ENCODE results near the gene TOX2. TPM values are rescaled to one million over a fixed set of nuclear protein-coding genes. Genes with fewer than 3 reads are reported as not detected.

Gene TOX2
- total RNA-seq, 4 donors from 2014 or later, result 3.4 to 7.7 (median 5.2) TPM

DNA sequence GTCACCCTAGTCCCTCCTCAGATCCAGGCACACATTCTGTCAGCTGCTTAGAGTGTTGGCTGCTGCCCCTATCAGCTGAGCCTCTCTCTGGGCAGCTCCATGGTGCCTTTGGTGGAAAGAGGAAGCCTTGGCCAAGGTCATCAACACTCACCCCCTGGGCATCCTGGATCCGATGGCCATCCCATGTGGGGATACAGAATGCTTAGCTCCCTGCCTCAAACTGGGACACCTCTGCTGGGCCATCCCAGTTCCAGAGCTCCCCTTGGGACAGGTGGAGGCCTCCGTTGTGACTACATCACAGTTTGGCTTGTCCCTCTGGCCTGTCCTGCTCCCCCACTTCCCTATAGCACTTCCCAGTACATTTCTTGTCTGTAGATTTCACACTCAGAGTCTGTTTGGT lies 45.6 kb downstream of the TOX2 start:
- intact Hi-C loops (cut with DNase I), result no loop called here
- Histone ChIP-seq H3K27ac (no peak overlapping the region), H3K4me1 (peaks cover 8 to 25% of the 10 kb centered on the region in 2 donors), H3K36me3 (no peaks in the 10 kb centered on the region), H3K4me3 (replicated peaks in 1 of 3) (no peak overlapping the region), H3K9me3 (no peaks in the 10 kb centered on the region), H3K27me3 (no peaks in the 10 kb centered on the region)
- 80 to 88% methylated on average over 2 of the region's 2 CpGs for WGBS, 2 donors
- TF ChIP-seq, protein P1, sequence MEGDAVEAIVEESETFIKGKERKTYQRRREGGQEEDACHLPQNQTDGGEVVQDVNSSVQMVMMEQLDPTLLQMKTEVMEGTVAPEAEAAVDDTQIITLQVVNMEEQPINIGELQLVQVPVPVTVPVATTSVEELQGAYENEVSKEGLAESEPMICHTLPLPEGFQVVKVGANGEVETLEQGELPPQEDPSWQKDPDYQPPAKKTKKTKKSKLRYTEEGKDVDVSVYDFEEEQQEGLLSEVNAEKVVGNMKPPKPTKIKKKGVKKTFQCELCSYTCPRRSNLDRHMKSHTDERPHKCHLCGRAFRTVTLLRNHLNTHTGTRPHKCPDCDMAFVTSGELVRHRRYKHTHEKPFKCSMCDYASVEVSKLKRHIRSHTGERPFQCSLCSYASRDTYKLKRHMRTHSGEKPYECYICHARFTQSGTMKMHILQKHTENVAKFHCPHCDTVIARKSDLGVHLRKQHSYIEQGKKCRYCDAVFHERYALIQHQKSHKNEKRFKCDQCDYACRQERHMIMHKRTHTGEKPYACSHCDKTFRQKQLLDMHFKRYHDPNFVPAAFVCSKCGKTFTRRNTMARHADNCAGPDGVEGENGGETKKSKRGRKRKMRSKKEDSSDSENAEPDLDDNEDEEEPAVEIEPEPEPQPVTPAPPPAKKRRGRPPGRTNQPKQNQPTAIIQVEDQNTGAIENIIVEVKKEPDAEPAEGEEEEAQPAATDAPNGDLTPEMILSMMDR (IDR thresholded peaks at IDR 0.05), result no peak
- DNase-seq, result no peak

DNA sequence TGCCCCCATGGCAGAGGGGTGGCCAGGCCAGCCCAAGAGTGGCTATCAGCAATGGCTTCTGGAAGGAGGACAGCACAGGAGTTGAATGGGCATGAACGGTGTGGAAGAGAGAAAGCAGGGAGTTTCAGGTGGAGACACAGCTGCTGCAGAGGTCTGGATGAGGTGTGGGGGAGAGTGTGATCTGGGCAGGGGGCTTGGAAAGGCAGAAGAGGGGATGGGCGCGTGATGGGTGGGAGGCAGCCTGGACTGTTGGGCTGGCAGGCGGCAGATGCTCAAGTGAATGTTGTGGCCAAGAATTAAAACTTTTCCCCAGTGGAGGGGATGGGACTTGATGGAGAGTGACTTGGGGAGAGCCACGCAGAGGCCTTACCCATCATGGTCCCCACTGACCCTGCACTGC lies 46.5 kb downstream of the TOX2 start:
- Histone ChIP-seq H3K27me3 (no peaks in the 10 kb centered on the region), H3K4me3 (replicated peaks in 1 of 3) (no peak overlapping the region), H3K9me3 (no peaks in the 10 kb centered on the region), H3K36me3 (no peaks in the 10 kb centered on the region), H3K27ac (no peak overlapping the region), H3K4me1 (peaks cover 5 to 16% of the 10 kb centered on the region in 2 donors)
- DNase-seq, result no peak
- intact Hi-C loops (cut with DNase I), result no loop called here
- TF ChIP-seq, protein P1 (IDR thresholded peaks at IDR 0.05), result no peak
- no peak for TF ChIP-seq POLR2A (IDR thresholded peaks at IDR 0.05)
- WGBS, 2 donors, result 94 to 97% methylated on average over 5 of the region's 5 CpGs

- intact Hi-C loops (cut with DNase I), result no loop called here
- Histone ChIP-seq H3K27me3 (no peaks in the 10 kb centered on the region), H3K36me3 (no peaks in the 10 kb centered on the region), H3K27ac (no peak overlapping the region), H3K9me3 (no peaks in the 10 kb centered on the region), H3K4me3 (replicated peaks in 1 of 3) (no peak overlapping the region), H3K4me1 (peaks cover 5 to 16% of the 10 kb centered on the region in 2 donors)
- 84 to 89% methylated on average over 18 of the region's 18 CpGs for WGBS, 2 donors
- DNase-seq, result no peak
- TF ChIP-seq, protein P1 (IDR thresholded peaks at IDR 0.05), result no peak
- no peak for TF ChIP-seq POLR2A (IDR thresholded peaks at IDR 0.05)
Measured at GRCh38 chr20:43961541-43962471, 47.2 kb downstream of the TOX2 start.

DNA sequence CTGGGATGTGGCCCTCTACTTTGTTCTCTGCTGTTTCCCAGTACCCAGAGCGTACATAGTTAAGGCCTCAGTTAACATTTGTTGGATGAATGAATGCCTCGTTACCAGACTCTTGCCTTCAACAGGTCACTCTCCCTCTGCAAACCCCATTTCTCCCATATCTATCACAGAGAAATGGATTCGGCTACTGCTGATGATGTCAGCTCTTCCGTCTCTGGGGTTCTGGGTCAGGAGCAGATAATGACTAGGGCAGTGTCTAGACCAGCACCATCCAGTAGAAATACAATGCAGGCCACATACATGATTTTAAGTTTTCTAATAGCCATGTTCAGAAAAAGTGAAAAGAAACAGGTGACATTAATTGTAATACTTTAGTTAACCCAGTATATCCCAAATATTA lies 47.9 kb downstream of the TOX2 start:
- 89 to 100% methylated on average over 4 of the region's 4 CpGs for WGBS, 2 donors
- Histone ChIP-seq H3K4me1 (peaks cover 5 to 16% of the 10 kb centered on the region in 2 donors), H3K9me3 (no peaks in the 10 kb centered on the region), H3K4me3 (replicated peaks in 1 of 3) (no peak overlapping the region), H3K27me3 (no peaks in the 10 kb centered on the region), H3K27ac (no peak overlapping the region), H3K36me3 (no peaks in the 10 kb centered on the region)
- intact Hi-C loops (cut with DNase I), result no loop called here
- TF ChIP-seq, protein P1 (IDR thresholded peaks at IDR 0.05), result no peak
- no peak for TF ChIP-seq POLR2A (IDR thresholded peaks at IDR 0.05)
- no peak for DNase-seq

GRCh38 chr20:43963233-43963632 lies 48.6 kb downstream of the TOX2 start:
- DNase-seq, result no peak
- Histone ChIP-seq H3K27me3 (no peaks in the 10 kb centered on the region), H3K36me3 (no peaks in the 10 kb centered on the region), H3K27ac (no peak overlapping the region), H3K9me3 (no peaks in the 10 kb centered on the region), H3K4me1 (peaks cover 5 to 15% of the 10 kb centered on the region in 2 donors), H3K4me3 (replicated peaks in 1 of 3) (no peak overlapping the region)
- intact Hi-C loops (cut with DNase I), result no loop called here
- TF ChIP-seq POLR2A (IDR thresholded peaks at IDR 0.05), result no peak
- TF ChIP-seq, protein P1 (IDR thresholded peaks at IDR 0.05), result no peak
- 83 to 92% methylated on average over 5 of the region's 5 CpGs for WGBS, 2 donors

Measured in thyroid gland (tissue), 4 donors.